SK-N-SH (cell line): ENCODE data around the gene NDUFB4. TPM values are rescaled to one million over a fixed set of nuclear protein-coding genes. Genes with fewer than 3 reads are reported as not detected.

Experiments used
- CTCF ChIA-PET: fragments of 300-600, 350-600 bp; formaldehyde crosslinking; extraction: SDS; loops from one replicate; lab custom pipeline; 2021; lab: Yijun Ruan, JAX
- POLR2A ChIA-PET: fragments of 350-600 bp; sonication (Branson Sonifier 250); formaldehyde crosslinking; extraction: SDS; loops from one replicate; lab custom pipeline; 2020; ENCODE audit warnings: antibody characterized with exemption, inconsistent platforms; lab: Yijun Ruan, JAX
- DNase-seq: peaks from one replicate; pipeline ENCODE4 v3.0.0; 2012
- H2AFZ ChIP-seq: fragments of 200-600 bp; sonication (generic); 2 replicates; pipeline ENCODE4 v1.8.1; 2016; ENCODE audit warnings: antibody characterized with exemption, mild to moderate bottlenecking, low read depth
- H3F3A ChIP-seq: fragments of 200-600 bp; sonication (generic); replicated peaks from 2 replicates; pipeline ENCODE3; 2016; ENCODE audit warnings: antibody characterized with exemption, mild to moderate bottlenecking; ENCODE audit not compliant: insufficient read depth
- H3K27ac ChIP-seq, 2 experiments: fragments of 200-500 bp in 1 of 2; fragments of 200-600 bp in 1 of 2; sonication (Bioruptor generic) in 1 of 2; sonication (generic), shearing (Covaris generic) in 1 of 2; 2 replicates each; pipeline versions ENCODE4 v1.5.1 to v1.6.1; 2014 to 2016; ENCODE audit warnings: low read depth in 2 of 2, inconsistent platforms in 1 of 2, low read length in 1 of 2, mild to moderate bottlenecking in 1 of 2, mixed read lengths in 1 of 2
- H3K27me3 ChIP-seq: fragments of 200-600 bp; sonication (generic), shearing (Covaris generic); 2 replicates; pipeline ENCODE4 v1.6.1; 2016; ENCODE audit warnings: mixed run types; ENCODE audit not compliant: insufficient read depth
- H3K36me3 ChIP-seq, 2 experiments: fragments of 200-500 bp in 1 of 2; fragments of 200-600 bp in 1 of 2; sonication (Bioruptor generic) in 1 of 2; sonication (generic) in 1 of 2; replicated peaks in 1 of 2; 2 replicates each; pipeline versions ENCODE3 to v1.5.1; 2014 to 2016; ENCODE audit warnings: low read length in 1 of 2, mild to moderate bottlenecking in 1 of 2; ENCODE audit not compliant: insufficient read depth in 2 of 2, control insufficient read depth in 1 of 2
- H3K4me1 ChIP-seq, 2 experiments: fragments of 200-500 bp in 1 of 2; fragments of 200-600 bp in 1 of 2; sonication (Bioruptor generic) in 1 of 2; sonication (generic), shearing (Covaris generic) in 1 of 2; 2 replicates each; pipeline versions ENCODE4 v1.5.1 to v1.6.1; 2014 to 2016; ENCODE audit warnings: low read depth in 1 of 2, low read length in 1 of 2, mixed run types in 1 of 2; ENCODE audit not compliant: insufficient read depth in 2 of 2, control insufficient read depth in 1 of 2
- H3K4me2 ChIP-seq: fragments of 200-600 bp; sonication (generic), shearing (Covaris generic); 2 replicates; pipeline ENCODE4 v1.6.1; 2017; ENCODE audit warnings: mixed run types
- H3K4me3 ChIP-seq, 2 experiments: fragments of 200-500 bp in 1 of 2; fragments of 200-600 bp in 1 of 2; sonication (Bioruptor generic) in 1 of 2; sonication (generic), shearing (Covaris generic) in 1 of 2; 2 replicates each; pipeline versions ENCODE4 v1.5.1 to v1.8.1; 2014 to 2016; ENCODE audit warnings: low read depth in 2 of 2, inconsistent platforms in 1 of 2, low read length in 1 of 2, mild to moderate bottlenecking in 1 of 2, mixed read lengths in 1 of 2, moderate library complexity in 1 of 2
- H3K79me2 ChIP-seq: fragments of 200-600 bp; sonication (generic); 2 replicates; pipeline ENCODE4 v1.8.1; 2017; ENCODE audit warnings: mild to moderate bottlenecking; ENCODE audit not compliant: insufficient read depth
- H3K9ac ChIP-seq: fragments of 200-600 bp; sonication (generic); 2 replicates; pipeline ENCODE4 v1.6.1; 2017; ENCODE audit warnings: mixed run types
- H3K9me2 ChIP-seq: fragments of 200-600 bp; sonication (generic); 2 replicates; pipeline ENCODE4 v1.6.1; 2017; ENCODE audit warnings: mixed run types
- H3K9me3 ChIP-seq: fragments of 200-600 bp; sonication (generic); 2 replicates; pipeline ENCODE4 v1.6.1; 2017; ENCODE audit warnings: mixed run types, mild to moderate bottlenecking, moderate library complexity
- H4K20me1 ChIP-seq: fragments of 200-600 bp; sonication (generic); 2 replicates; pipeline ENCODE4 v1.6.1; 2017; ENCODE audit warnings: mild to moderate bottlenecking, mixed run types; ENCODE audit not compliant: insufficient read depth
- CTCF ChIP-seq: fragments of 200-600 bp; sonication (generic); IDR thresholded peaks from 2 replicates; pipeline ENCODE4 v1.6.1; 2017; ENCODE audit warnings: antibody characterized with exemption, mild to moderate bottlenecking, moderate library complexity
- ELF1 ChIP-seq: IDR thresholded peaks from 2 replicates; pipeline ENCODE4 v1.4.0; 2012
- EP300 ChIP-seq, 2 experiments: IDR thresholded peaks; 2 replicates each; pipeline versions ENCODE4 v1.4.0 to v1.6.1; 2012; ENCODE audit warnings: borderline replicate concordance in 1 of 2, low read depth in 1 of 2, low read length in 1 of 2
- FOSL2 ChIP-seq: IDR thresholded peaks from 2 replicates; pipeline ENCODE4 v1.4.0; 2012; ENCODE audit warnings: low read depth, mild to moderate bottlenecking, moderate library complexity, borderline replicate concordance
- GABPA ChIP-seq: IDR thresholded peaks from 2 replicates; pipeline ENCODE4 v1.4.0; 2012; ENCODE audit warnings: low read depth, mild to moderate bottlenecking
- GATA2 ChIP-seq: sonication (generic); formaldehyde crosslinking; IDR thresholded peaks from 2 replicates; pipeline ENCODE4 v1.5.0; 2020; ENCODE audit warnings: mild to moderate bottlenecking, missing genetic modification reagents
- MXI1 ChIP-seq: IDR thresholded peaks from 2 replicates; pipeline ENCODE4 v1.6.1; 2012; ENCODE audit warnings: mild to moderate bottlenecking, low read depth, low read length, improper control_type of control experiment
- RAD21 ChIP-seq: IDR thresholded peaks from 2 replicates; pipeline ENCODE4 v1.6.1; 2012; ENCODE audit warnings: mild to moderate bottlenecking, low read length
- RCOR1 ChIP-seq: fragments of 150-350 bp; IDR thresholded peaks from 2 replicates; pipeline ENCODE4 v1.6.1; 2017; ENCODE audit warnings: antibody characterized with exemption, low read length
- RFX5 ChIP-seq: IDR thresholded peaks from 2 replicates; pipeline ENCODE4 v1.6.1; 2012; ENCODE audit warnings: mild to moderate bottlenecking, improper control_type of control experiment, low read length
- SIN3A ChIP-seq: IDR thresholded peaks from 2 replicates; pipeline ENCODE4 v1.6.1; 2012; ENCODE audit warnings: low read depth, mild to moderate bottlenecking, low read length, moderate library complexity, borderline replicate concordance
- SMC3 ChIP-seq: IDR thresholded peaks from 2 replicates; pipeline ENCODE4 v1.6.1; 2012; ENCODE audit warnings: low read depth, low read length, improper control_type of control experiment
- TCF12 ChIP-seq: IDR thresholded peaks from 2 replicates; pipeline ENCODE4 v1.4.0; 2012
- TEAD4 ChIP-seq: IDR thresholded peaks from 2 replicates; pipeline ENCODE4 v1.4.0; 2012; ENCODE audit warnings: mild to moderate bottlenecking, borderline replicate concordance; ENCODE audit not compliant: insufficient read depth
- WGBS: methylation state at CpG from one replicate; pipeline ENCODE4 v1.1.6; 2017; ENCODE audit warnings: low lambda C conversion rate; 5-methylcytosine and 5-hydroxymethylcytosine counted together
- polyA plus RNA-seq, 3 experiments: library from polyadenylated mRNA; depleted of rRNA; stranded (reverse); fragments of >200 nt; gene quantifications; 2 replicates each; pipeline ENCODE4 v1.2.3, GENCODE V29; 2012

The NDUFB4 gene
- polyA plus RNA-seq, 1 of the 3 experiments (the other 2 are of a cell fraction): 332 TPM

GRCh38 chr3:120566243-120566975 is 29.7 kb upstream of the NDUFB4 start:
- H4K20me1 ChIP-seq: no peaks in the 10 kb centered on the region
- 77% methylated on average over 4 of the region's 4 CpGs for WGBS
- ChIA-PET POLR2A (no interaction called here), CTCF (interaction anchor here (0.7 to 13.1 kb wide), 11 partner anchors 9 to 322 kb away, joined by 3 to 277 read pairs (median 9); partner anchors contain the start of gene GTF2E1)
- no peaks in the 10 kb centered on the region for H3K79me2 ChIP-seq
- DNase-seq: no peak
- H3F3A ChIP-seq: peaks cover 7% of the 10 kb centered on the region
- H3K9me3 ChIP-seq: no peaks in the 10 kb centered on the region
- peak overlapping the region in 1 of 2 experiments; percentile 70; a peak in 2 of 4 replicates for H3K27ac ChIP-seq
- no peak overlapping the region for H3K4me3 ChIP-seq
- H3K4me2 ChIP-seq: no peak overlapping the region
- H3K4me1 ChIP-seq: peaks cover 11 to 29% of the 10 kb centered on the region in 2 experiments
- H3K9ac ChIP-seq: no peak overlapping the region
- H3K27me3 ChIP-seq: no peaks in the 10 kb centered on the region
- peak overlapping the region; percentile 43; the same call in 1 of the 2 replicates for H2AFZ ChIP-seq
- no peaks in the 10 kb centered on the region for H3K9me2 ChIP-seq
- TF ChIP-seq GATA2 (CRISPR knock-in tag) (no peak), RCOR1 (no peak)
- TF ChIP-seq, all 33 proteins: peak for 0
- H3K36me3 ChIP-seq: no peaks in the 10 kb centered on the region

- DNase-seq: peak; percentile 63
- TF ChIP-seq FOSL2 (no peak), GABPA (no peak), EP300 (IDR thresholded peaks at IDR 0.05; ENCODE audit: borderline replicate concordance in 1 of 2, low read depth in 1 of 2, low read length in 1 of 2) (no peak), SIN3A (no peak), CTCF (peak; percentile 63), MXI1 (0 out of 2 replicates have a peak, but pooled peaks have one; percentile 36), SMC3 (peak; percentile 21; the same call in 1 of the 2 replicates), RAD21 (peak; percentile 46), ELF1 (no peak), TCF12 (no peak), RFX5 (no peak; the same call in 1 of the 2 replicates), TEAD4 (no peak)
- CTCF ChIA-PET: interaction anchor here (0.7 to 13.1 kb wide), 23 partner anchors 10 to 676 kb away, joined by 3 to 277 read pairs (median 5); partner anchors contain the start of genes GTF2E1, NDUFB4 and RABL3
- Histone ChIP-seq H3K36me3 (no peaks in the 10 kb centered on the region), H3K27me3 (no peaks in the 10 kb centered on the region), H3K9ac (peak overlapping the region; percentile 34; the same call in 1 of the 2 replicates), H3K4me2 (peak overlapping the region; percentile 47), H3K79me2 (no peaks in the 10 kb centered on the region), H3K4me3 (peak overlapping the region; percentile 35 to 43; a peak in 3 of 4 replicates), H3K9me2 (no peaks in the 10 kb centered on the region), H3K4me1 (peaks cover 5 to 25% of the 10 kb centered on the region in 2 experiments; a peak in 3 of 4 replicates), H2AFZ (peak overlapping the region; percentile 65; the same call in 1 of the 2 replicates), H3K27ac (peak overlapping the region in 1 of 2 experiments; percentile 74; a peak in 3 of 4 replicates), H3K9me3 (no peaks in the 10 kb centered on the region), H4K20me1 (no peaks in the 10 kb centered on the region), H3F3A (no peaks in the 10 kb centered on the region)
- WGBS: 38% methylated on average over 8 of the region's 8 CpGs
- POLR2A ChIA-PET: interaction anchor here (0.6 to 1.6 kb wide), 9 partner anchors 9 to 946 kb away, joined by 3 to 9 read pairs (median 4); partner anchors contain the start of genes GTF2E1 and NDUFB4
These were observed 28.6 kb upstream of the NDUFB4 start for GRCh38 chr3:120567370-120568201.
